Panc1 (cell line): ENCODE measurements around the gene LILRA2. TPM values are rescaled to one million over a fixed set of nuclear protein-coding genes. Genes with fewer than 3 reads are reported as not detected.

ENCODE experiments used
- total RNA-seq: library from RNA; stranded (reverse); gene quantifications from one replicate; pipeline ENCODE4 v1.2.1, GENCODE V29; 2021; ENCODE audit not compliant: unreplicated experiment

The LILRA2 gene
- total RNA-seq, 1 experiment from 2014 or later, result not detected

Other genes starting within 250 kb of the LILRA2 start
- not detected for gene LILRA4, start 234.6 kb upstream of the LILRA2 start, total RNA-seq
- gene LAIR1, start 208.9 kb upstream of the LILRA2 start, total RNA-seq, result 0.05 TPM
- gene TTYH1, start 158.3 kb upstream of the LILRA2 start, total RNA-seq, result 0.62 TPM
- gene LENG8, start 124.6 kb upstream of the LILRA2 start, total RNA-seq, result 268 TPM
- gene LENG9, start 110.0 kb upstream of the LILRA2 start, total RNA-seq, result 5.1 TPM
- 7.1 TPM for gene CDC42EP5, start 100.5 kb upstream of the LILRA2 start, total RNA-seq
- gene LAIR2, start 71.0 kb upstream of the LILRA2 start, total RNA-seq, result not detected
- not detected for gene LILRA1, start 19.8 kb downstream of the LILRA2 start, total RNA-seq
- 0.08 TPM for gene LILRB1, start 56.7 kb downstream of the LILRA2 start, total RNA-seq
- gene LILRB4, start 89.2 kb downstream of the LILRA2 start, total RNA-seq, result not detected
- not detected for gene KIR3DL3, start 150.7 kb downstream of the LILRA2 start, total RNA-seq
- not detected for gene KIR2DL3, start 164.7 kb downstream of the LILRA2 start, total RNA-seq
- not detected for gene KIR2DL1, start 196.0 kb downstream of the LILRA2 start, total RNA-seq
- gene KIR2DL4, start 229.8 kb downstream of the LILRA2 start, total RNA-seq, result not detected
- gene KIR3DL1, start 242.7 kb downstream of the LILRA2 start, total RNA-seq, result not detected